Prostate gland (tissue), 2 donors: Measurements from ENCODE around the gene ANKS3.

Experiments
- POLR2A ChIP-seq: fragments of 450-650 bp; IDR thresholded peaks from one replicate; pipeline ENCODE4 v1.6.1; 2016; ENCODE audit warnings: antibody characterized with exemption, mild to moderate bottlenecking
- POLR2AphosphoS5 ChIP-seq: sonication (generic); formaldehyde crosslinking; IDR thresholded peaks from one replicate; pipeline ENCODE4 v1.6.1; 2017; ENCODE audit warnings: antibody characterized with exemption
- TF ChIP-seq, protein P1 (sequence below), 4 experiments: fragments of 200-600 bp in 2 of 4; fragments of 450-650 bp in 2 of 4; sonication (generic) in 2 of 4; IDR thresholded peaks; 1 replicate in 3 of 4; 2 replicates in 1 of 4; pipeline ENCODE4 v1.5.1; 2016 to 2019; ENCODE audit warnings: antibody characterized with exemption in 4 of 4, mild to moderate bottlenecking in 2 of 4, moderate library complexity in 2 of 4

DNA sequence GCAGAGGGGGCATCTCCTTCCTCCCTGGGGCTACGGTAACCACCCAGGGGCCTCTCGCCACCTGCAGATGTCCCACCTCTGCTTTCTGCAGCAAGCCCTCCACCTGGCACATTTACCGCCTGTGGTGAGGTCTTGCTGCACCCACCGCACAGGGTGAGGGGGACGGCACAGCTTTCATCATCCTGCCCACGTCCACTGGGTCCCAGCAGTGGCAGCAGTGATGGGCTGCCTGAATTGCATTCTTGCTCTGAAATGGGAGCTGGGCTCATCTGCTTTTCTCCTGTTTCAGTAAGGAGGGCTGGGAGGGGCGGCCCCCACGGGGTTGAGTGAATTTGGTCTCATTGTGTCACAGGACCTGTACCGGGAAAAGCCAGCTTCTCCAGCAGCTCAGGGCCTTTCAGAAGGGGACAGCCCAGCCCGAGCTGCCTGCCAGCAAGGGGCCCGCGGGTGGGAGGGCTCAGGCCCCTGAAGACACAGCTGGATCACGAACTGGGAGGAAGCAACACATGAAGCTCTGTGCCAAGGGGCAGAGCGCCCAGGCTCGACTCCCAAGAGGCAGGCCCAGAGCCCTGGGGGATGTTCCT lies 13.0 kb upstream of the ANKS3 start:
- TF ChIP-seq, protein P1, sequence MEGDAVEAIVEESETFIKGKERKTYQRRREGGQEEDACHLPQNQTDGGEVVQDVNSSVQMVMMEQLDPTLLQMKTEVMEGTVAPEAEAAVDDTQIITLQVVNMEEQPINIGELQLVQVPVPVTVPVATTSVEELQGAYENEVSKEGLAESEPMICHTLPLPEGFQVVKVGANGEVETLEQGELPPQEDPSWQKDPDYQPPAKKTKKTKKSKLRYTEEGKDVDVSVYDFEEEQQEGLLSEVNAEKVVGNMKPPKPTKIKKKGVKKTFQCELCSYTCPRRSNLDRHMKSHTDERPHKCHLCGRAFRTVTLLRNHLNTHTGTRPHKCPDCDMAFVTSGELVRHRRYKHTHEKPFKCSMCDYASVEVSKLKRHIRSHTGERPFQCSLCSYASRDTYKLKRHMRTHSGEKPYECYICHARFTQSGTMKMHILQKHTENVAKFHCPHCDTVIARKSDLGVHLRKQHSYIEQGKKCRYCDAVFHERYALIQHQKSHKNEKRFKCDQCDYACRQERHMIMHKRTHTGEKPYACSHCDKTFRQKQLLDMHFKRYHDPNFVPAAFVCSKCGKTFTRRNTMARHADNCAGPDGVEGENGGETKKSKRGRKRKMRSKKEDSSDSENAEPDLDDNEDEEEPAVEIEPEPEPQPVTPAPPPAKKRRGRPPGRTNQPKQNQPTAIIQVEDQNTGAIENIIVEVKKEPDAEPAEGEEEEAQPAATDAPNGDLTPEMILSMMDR (IDR thresholded peaks at IDR 0.05) = no peak
- TF ChIP-seq POLR2AphosphoS5 (no peak), POLR2A (no peak)
